Right ventricle myocardium inferior (tissue), 1 donor: ENCODE results near the gene ANKRD13B. TPM values are rescaled to one million over a fixed set of nuclear protein-coding genes. Genes with fewer than 3 reads are reported as not detected.

Experiments
- ATAC-seq: fragments of 200-7000 bp; cut with Tn5 transposase; one replicate; pipeline ENCODE4 v1.9.1; 2020; ENCODE audit warnings: mild to moderate bottlenecking, moderate library complexity
- DNase-seq: peaks from one replicate; pipeline ENCODE4 v3.0.0; 2021; ENCODE audit errors: missing footprints
- intact Hi-C: fragments of 100-400 bp; cut with DNase I; formaldehyde crosslinking; loops from one replicate; pipeline ENCODE4 v1.11.0; 2022
- total RNA-seq: library from RNA; stranded (reverse); fragmentation: NEBNext Ultra II Directional; extraction: Animal tissue kit (Norgen Biotek cat#: 25700); gene quantifications from one replicate; pipeline ENCODE4 v1.2.1, GENCODE V29; 2021
- donor health status: DM: no; HTN: yes; CAD: no; lungs with severe emphysema.

ANKRD13B gene
- total RNA-seq, 1 donor from 2014 or later = 9.2 TPM

- peak; percentile 69 for DNase-seq
- intact Hi-C loops = no loop called here
- ATAC-seq = no peak
Measured at GRCh38 chr17:29577385-29578211, 15.3 kb upstream of the ANKRD13B start.

- peak; percentile 39 for DNase-seq
- intact Hi-C loops = no loop called here
- no peak for ATAC-seq
Measured at GRCh38 chr17:29578626-29579485, 14.1 kb upstream of the ANKRD13B start.

- intact Hi-C loops = loop anchor here (5.0 kb wide), 2 partner anchors 37 to 352 kb away; partner anchors contain the start of gene SSH2
- ATAC-seq (peak; percentile 83), DNase-seq (peak; percentile 91)
Measured at GRCh38 chr17:29579866-29580771, 12.8 kb upstream of the ANKRD13B start.

GRCh38 chr17:29581583-29582253, 11.2 kb upstream of the ANKRD13B start:
- intact Hi-C loops = loop anchor here (5.0 kb wide), 2 partner anchors 36 to 351 kb away; partner anchors contain the start of gene SSH2
- ATAC-seq (no peak), DNase-seq (peak; percentile 56)

GRCh38 chr17:29582254-29582765, 10.6 kb upstream of the ANKRD13B start:
- DNase-seq (no peak), ATAC-seq (no peak)
- intact Hi-C loops = loop anchor here (5.0 kb wide), 2 partner anchors 35 to 350 kb away; partner anchors contain the start of gene SSH2

- ATAC-seq (no peak), DNase-seq (peak; percentile 0)
- intact Hi-C loops = loop anchor here (5.0 kb wide), 2 partner anchors 35 to 350 kb away; partner anchors contain the start of gene SSH2
Measured at GRCh38 chr17:29582772-29583171, 10.2 kb upstream of the ANKRD13B start.

- intact Hi-C loops = loop anchor here (5.0 kb wide), 2 partner anchors 34 to 349 kb away; partner anchors contain the start of gene SSH2
- ATAC-seq = no peak
- DNase-seq = peak; percentile 56
Measured at GRCh38 chr17:29583324-29584248, 9.3 kb upstream of the ANKRD13B start.

GRCh38 chr17:29584452-29585079, 8.4 kb upstream of the ANKRD13B start:
- DNase-seq = peak; percentile 66
- intact Hi-C loops = loop anchor here (5.0 kb wide), 2 partner anchors 33 to 348 kb away; partner anchors contain the start of gene SSH2
- no peak for ATAC-seq

- ATAC-seq = no peak
- intact Hi-C loops = no loop called here
Measured at GRCh38 chr17:29585080-29585751, 7.7 kb upstream of the ANKRD13B start.

GRCh38 chr17:29586676-29587469, 6.1 kb upstream of the ANKRD13B start:
- peak; percentile 48 for DNase-seq
- ATAC-seq = no peak
- intact Hi-C loops = no loop called here

More at GRCh38 chr17:29585080-29585751, 7.7 kb upstream of the ANKRD13B start:
- DNase-seq = peak; percentile 71

GRCh38 chr17:29587591-29587990, 5.3 kb upstream of the ANKRD13B start:
- intact Hi-C loops = no loop called here
- DNase-seq (peak; percentile 17), ATAC-seq (no peak)

GRCh38 chr17:29588017-29588561, 4.8 kb upstream of the ANKRD13B start:
- DNase-seq (no peak), ATAC-seq (no peak)
- intact Hi-C loops = no loop called here

GRCh38 chr17:29588562-29589411, 4.1 kb upstream of the ANKRD13B start:
- DNase-seq (peak; percentile 79), ATAC-seq (no peak)
- intact Hi-C loops = no loop called here
